Mucosa of descending colon (tissue), 3 donors: ENCODE measurements around the gene NFILZ. TPM values are rescaled to one million over a fixed set of nuclear protein-coding genes. Genes with fewer than 3 reads are reported as not detected.

Source experiments
- ATAC-seq: fragments of 200-7000 bp; cut with Tn5 transposase; one replicate; pipeline ENCODE4 v1.9.1; 2020; ENCODE audit warnings: mild to moderate bottlenecking, moderate library complexity
- DNase-seq, 3 donors: peaks; one replicate each; pipeline ENCODE4 v3.0.0-alpha.2; 2020
- H3K36me3 ChIP-seq: fragments of 200-600 bp; one replicate; pipeline ENCODE4 v1.8.0; 2021; ENCODE audit warnings: low read depth, mild to moderate bottlenecking
- H3K4me1 ChIP-seq: fragments of 200-600 bp; one replicate; pipeline ENCODE4 v1.8.0; 2021; ENCODE audit warnings: low read depth, mild to moderate bottlenecking
- H3K4me3 ChIP-seq: fragments of 200-600 bp; one replicate; pipeline ENCODE4 v1.8.0; 2021; ENCODE audit warnings: mild to moderate bottlenecking
- H3K9me3 ChIP-seq: fragments of 200-600 bp; one replicate; pipeline ENCODE4 v1.8.0; 2021; ENCODE audit warnings: mild to moderate bottlenecking
- CTCF ChIP-seq: fragments of 200-600 bp; IDR thresholded peaks from one replicate; pipeline ENCODE4 v1.8.0; 2022; ENCODE audit warnings: antibody characterized with exemption, mild to moderate bottlenecking
- intact Hi-C, 2 donors: fragments of 100-400 bp; cut with DNase I in 1 of 2; cut with micrococcal nuclease in 1 of 2; formaldehyde crosslinking; loops; one replicate each; pipeline versions ENCODE4 v1.11.0 to v1.11.1; 2022; cut with DNase I, micrococcal nuclease
- total RNA-seq, 3 donors: library from RNA; stranded (reverse); fragmentation: NEBNext Ultra II Directional in 2 of 3; extraction: Animal tissue kit (Norgen Biotek cat#: 25700) in 2 of 3; gene quantifications; one replicate each; pipeline versions ENCODE4 v1.2.1 to v1.2.4, GENCODE V29; 2021 to 2023
- donor health status: DM: no; HTN: no; CAD: no; lungs with moderate emphysema.
- donor health status: DM: no; HTN: no; CAD: no.
- donor health status: DM: no; HTN: yes; CAD: no.

The NFILZ gene
- total RNA-seq, 3 donors from 2014 or later: not detected

- no peaks in the 10 kb centered on the region for H3K9me3 ChIP-seq
- DNase-seq: peak in 1 of 3 donors; percentile 61
- TF ChIP-seq CTCF: no peak
- ATAC-seq: peak; percentile 18
- H3K4me3 ChIP-seq: no peak overlapping the region
- H3K4me1 ChIP-seq: no peaks in the 10 kb centered on the region
- intact Hi-C loops: no loop called here
- no peaks in the 10 kb centered on the region for H3K36me3 ChIP-seq
Measured at GRCh38 chr19:8663920-8664670, 33.7 kb downstream of the NFILZ start.

GRCh38 chr19:8664671-8665057, 34.2 kb downstream of the NFILZ start:
- Histone ChIP-seq H3K4me3 (no peak overlapping the region), H3K4me1 (no peaks in the 10 kb centered on the region), H3K9me3 (no peaks in the 10 kb centered on the region), H3K36me3 (no peaks in the 10 kb centered on the region)
- DNase-seq (no peak), ATAC-seq (no peak)
- TF ChIP-seq CTCF: no peak
- intact Hi-C loops: no loop called here

GRCh38 chr19:8665468-8666213, 35.2 kb downstream of the NFILZ start:
- intact Hi-C loops: no loop called here
- no peaks in the 10 kb centered on the region for H3K9me3 ChIP-seq
- no peak for DNase-seq
- no peak for TF ChIP-seq CTCF
- no peaks in the 10 kb centered on the region for H3K36me3 ChIP-seq
- H3K4me1 ChIP-seq: no peaks in the 10 kb centered on the region
- no peak overlapping the region for H3K4me3 ChIP-seq
- ATAC-seq: no peak

- H3K4me3 ChIP-seq: no peak overlapping the region
- H3K9me3 ChIP-seq: no peaks in the 10 kb centered on the region
- DNase-seq (no peak), ATAC-seq (no peak)
- no peaks in the 10 kb centered on the region for H3K36me3 ChIP-seq
- H3K4me1 ChIP-seq: no peaks in the 10 kb centered on the region
- no peak for TF ChIP-seq CTCF
- intact Hi-C loops: no loop called here
Measured at GRCh38 chr19:8666814-8667405, 36.5 kb downstream of the NFILZ start.

GRCh38 chr19:8673276-8673891, 43.0 kb downstream of the NFILZ start:
- Histone ChIP-seq H3K4me3 (no peak overlapping the region), H3K36me3 (no peaks in the 10 kb centered on the region), H3K4me1 (no peaks in the 10 kb centered on the region), H3K9me3 (no peaks in the 10 kb centered on the region)
- DNase-seq: no peak
- ATAC-seq: no peak
- intact Hi-C loops: no loop called here
- TF ChIP-seq CTCF: no peak
